Smooth muscle cell of the umbilical artery (primary cell): ENCODE data around the gene ATOSB. TPM values are rescaled to one million over a fixed set of nuclear protein-coding genes. Genes with fewer than 3 reads are reported as not detected.

ENCODE experiments used
- total RNA-seq: library from RNA; depleted of rRNA; stranded (reverse); fragments of >200 nt; gene quantifications from 2 replicates; pipeline ENCODE4 v1.2.3, GENCODE V29; 2014

ATOSB gene, protein sequence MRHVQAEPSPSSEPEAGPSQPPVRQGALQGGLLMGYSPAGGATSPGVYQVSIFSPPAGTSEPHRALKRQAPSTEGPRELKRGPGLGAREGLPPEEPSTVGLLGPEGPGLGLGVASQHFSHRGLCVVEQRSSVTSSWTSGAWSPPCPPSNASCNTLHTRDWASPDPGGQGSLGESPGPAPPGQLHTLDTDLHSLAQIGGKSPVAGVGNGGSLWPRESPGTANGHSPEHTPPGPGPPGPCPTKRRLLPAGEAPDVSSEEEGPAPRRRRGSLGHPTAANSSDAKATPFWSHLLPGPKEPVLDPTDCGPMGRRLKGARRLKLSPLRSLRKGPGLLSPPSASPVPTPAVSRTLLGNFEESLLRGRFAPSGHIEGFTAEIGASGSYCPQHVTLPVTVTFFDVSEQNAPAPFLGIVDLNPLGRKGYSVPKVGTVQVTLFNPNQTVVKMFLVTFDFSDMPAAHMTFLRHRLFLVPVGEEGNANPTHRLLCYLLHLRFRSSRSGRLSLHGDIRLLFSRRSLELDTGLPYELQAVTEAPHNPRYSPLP
- total RNA-seq, result 37.7 and 55.5 TPM in 2 replicates

DNA sequence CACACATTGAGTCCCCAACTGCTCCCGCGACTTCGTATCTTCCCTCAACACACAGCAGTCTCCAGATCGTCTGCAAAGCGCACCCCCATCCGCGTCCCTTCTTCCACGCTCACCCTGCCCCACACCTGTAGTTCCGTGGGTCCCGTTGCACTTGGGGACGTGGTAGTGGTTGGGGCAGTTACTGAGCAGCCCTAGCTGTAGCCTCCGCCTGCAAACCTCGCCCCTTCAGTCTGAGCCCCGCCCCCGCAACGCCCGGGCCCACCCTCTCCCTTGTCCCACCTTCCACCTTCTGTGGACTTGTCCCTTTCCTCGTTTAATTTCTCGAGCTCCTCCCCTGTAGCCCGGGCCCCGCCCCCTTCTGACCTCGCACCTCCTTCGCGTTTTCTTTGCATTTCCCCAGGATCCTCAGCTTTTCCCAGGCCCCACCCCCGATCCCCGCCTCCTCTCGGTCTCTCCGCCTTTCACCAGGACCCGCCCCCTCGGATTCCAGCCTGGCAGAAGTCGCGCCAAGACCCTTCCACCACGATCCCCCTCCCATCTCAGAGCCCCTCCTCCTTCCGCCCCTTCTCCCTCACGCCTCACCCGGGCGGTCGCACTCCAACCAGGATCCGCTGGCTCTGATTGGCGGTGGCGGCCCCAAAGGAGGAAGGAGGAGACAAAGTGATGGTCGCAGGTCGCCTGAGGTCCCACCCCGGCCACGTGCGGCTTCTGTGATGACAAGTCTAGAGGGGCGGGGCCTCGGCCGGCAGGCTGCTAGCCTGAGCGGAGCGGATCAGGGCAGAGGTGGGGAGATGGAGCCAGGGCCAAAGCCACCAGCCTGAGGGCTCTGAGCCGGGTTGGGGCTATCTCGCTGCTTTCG, at the start of gene ATOSB:
Gene ATOSB, minus strand, starts transcription at position 183 of the 859 bp plus-strand sequence. CDS start 7,588 bp downstream, outside the sequence.

DNA sequence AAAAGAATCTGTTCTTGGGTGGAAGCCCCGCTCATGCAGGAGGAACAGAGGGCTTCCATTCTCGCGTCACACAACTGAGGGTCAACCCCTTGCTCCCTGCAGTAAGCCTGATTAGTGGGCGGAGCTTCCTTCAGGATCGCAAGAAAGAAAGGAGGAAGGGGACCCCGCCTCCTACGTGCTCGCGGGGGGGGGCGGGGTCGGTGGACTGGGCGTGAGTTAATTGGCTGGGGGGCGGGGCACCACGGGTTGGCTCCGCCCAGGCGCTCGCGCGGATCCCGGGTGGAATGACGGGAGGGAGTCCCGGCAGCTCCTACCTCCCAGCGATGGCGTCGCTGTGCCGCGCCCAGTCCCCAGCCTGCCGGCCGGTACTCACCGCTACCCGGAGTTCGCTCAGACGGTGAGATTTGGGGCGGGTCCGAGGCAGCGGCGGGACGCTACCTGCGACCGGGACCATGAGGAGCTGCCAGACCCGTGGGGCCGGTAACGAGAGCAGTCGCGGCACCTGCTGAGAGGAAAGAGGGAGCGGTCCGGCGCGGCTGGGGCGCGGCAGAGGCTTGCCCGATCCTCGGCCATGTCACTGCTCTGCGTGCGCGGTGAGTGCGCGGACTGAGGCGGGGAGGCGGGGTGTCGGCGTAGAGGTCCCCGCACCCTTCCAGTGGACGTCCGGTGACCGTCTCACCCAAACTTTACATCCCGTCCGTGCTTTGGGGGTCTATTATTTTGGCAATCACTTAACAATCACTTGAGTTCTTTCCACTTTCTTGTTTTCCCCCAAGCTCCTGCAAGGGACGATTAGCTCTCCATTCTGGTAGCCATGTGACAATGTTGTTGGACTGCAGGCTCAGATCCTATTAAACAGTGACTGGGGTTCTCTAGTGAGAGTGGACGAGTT, 46.3 kb upstream of the ATOSB start, which contains the start of gene UNC13B:
Gene UNC13B, plus strand, starts transcription at position 297 of the 892 bp plus-strand sequence. Its CDS starts 275 bp downstream, at position 572.

DNA sequence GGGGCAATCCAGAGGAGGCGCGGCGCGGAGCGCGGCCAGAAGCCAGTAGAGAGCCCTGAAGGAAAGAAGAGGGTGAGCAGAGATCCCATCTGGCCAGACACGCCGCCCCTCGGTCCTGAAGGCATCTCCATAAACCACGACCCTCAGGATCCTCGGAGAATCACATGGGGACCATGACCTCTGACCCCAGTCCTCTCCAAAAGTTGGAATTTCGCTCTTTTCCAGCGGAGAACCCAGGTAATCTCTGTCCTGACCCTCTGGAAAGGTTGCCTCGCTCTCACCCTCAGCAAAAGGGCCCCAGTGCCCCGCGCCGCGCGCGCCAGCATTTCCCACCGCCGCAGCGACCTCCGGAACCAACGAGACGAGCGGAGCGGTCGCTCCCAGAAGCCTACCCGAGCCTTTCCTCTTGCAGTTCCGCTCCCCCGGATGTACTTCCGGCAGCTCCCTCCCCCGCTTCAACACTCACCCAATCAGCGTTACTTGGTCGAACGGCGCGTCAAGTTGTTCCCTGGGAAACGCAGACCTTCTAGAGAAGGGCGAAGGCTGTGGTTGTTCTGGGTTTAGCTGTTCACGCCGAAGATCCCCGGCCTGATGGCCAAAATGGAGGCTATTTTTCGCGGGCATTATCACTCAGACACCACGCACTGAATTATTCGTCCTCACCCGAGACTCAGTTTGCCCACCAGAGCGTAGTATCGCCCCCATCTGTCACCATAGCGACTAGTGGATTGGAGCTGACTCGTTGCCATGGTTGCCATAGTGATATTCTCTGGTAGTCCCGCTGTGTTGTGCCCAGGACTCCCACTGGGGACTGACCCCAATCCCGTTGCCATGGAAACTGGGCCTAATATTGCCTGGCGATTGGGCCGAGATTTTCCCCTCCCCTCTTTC, 12.6 kb downstream of the ATOSB start, which contains the start of gene STOML2:
Gene STOML2, minus strand, starts transcription at position 363 of the 891 bp plus-strand sequence. Its CDS starts 37 bp downstream, at position 326.

DNA sequence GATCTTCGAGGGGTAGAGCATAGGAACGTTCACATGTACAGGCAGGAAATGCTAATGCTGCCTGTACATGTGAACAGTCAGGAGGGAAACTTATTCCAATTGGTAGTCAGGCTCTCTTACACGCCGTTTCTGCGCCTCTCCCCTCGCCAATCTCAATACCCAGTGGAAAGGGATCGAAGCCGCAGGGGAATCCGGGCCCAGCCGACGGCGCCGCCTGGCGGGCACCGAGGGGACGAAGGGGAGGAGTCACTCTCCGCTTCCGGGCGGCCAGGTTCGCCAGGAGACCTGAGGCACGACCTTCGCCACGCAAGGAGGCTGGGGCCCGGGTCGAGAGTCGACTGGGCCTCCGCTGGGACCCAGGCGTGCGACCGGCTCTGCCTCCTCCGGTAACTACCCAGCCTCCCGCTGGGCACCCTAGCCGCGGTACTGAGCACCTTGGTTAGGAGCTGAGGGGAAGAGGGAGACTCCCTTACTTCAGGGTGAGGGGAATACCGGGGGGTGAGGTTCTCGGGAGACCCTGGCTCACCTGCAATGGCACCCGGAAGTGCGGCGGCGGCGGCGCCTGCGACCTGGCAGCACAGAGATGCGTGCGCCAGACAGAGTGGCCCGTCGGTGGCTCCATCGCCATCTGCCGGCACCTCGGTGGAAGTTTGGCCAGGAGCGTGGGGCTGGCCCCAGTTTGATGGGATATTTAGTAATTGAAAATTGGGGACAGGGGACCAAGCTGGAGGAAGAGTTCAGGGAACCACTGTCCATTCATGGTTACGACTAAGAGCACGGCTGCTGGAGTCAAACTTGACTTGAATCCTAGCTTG, 19.4 kb downstream of the ATOSB start, which contains the start of gene PIGO:
Gene PIGO, minus strand, starts transcription at position 557 of the 815 bp plus-strand sequence. CDS start 1,026 bp downstream, outside the sequence.

DNA sequence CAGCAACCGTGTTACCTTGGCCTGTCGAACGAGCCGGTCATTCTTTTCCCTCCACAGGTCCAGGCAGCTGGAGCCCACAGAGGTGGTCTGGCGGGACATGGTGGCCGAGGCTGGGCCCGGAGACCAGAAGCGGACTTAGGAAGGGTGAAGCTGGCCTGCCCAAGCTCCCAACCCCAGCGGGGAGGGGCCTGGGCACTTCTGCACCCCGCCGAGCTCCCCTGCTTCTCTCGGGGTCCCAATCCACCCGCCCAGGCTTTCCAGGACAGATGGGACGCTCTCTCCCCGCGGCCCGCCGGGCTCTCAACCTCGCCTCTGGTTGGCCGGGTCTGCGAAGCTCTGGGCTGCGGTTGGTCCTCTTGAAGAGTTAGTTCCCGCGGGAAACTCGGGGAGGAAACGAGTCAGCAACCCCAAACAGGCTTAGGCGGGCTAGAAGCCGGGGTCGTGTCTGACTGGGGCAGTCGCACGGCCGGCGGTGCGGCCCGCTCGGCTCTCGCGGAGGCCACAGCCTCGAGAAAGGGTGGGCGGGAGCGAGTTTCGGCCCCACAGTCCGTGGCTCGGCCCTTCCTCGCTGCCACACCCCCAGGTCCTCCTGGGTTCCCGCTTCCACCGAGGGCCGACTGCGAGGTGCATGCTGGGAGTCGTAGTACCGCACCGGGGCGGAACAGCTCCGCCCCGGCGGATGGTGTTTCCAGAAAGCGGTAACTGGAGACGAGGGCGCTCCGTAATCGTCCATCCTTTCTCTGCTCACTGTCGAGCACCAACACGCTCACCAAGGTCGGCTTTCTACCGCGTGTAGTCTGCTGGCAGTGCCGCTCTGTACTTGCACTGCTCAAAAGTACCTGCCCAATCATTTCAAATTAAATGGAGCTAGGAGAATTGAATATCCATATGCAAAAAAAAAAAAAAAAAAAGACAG, 36.0 kb downstream of the ATOSB start, which contains the start of gene FANCG:
Gene FANCG, minus strand, starts transcription at position 517 of the 916 bp plus-strand sequence. Its CDS starts 418 bp downstream, at position 99.

DNA sequence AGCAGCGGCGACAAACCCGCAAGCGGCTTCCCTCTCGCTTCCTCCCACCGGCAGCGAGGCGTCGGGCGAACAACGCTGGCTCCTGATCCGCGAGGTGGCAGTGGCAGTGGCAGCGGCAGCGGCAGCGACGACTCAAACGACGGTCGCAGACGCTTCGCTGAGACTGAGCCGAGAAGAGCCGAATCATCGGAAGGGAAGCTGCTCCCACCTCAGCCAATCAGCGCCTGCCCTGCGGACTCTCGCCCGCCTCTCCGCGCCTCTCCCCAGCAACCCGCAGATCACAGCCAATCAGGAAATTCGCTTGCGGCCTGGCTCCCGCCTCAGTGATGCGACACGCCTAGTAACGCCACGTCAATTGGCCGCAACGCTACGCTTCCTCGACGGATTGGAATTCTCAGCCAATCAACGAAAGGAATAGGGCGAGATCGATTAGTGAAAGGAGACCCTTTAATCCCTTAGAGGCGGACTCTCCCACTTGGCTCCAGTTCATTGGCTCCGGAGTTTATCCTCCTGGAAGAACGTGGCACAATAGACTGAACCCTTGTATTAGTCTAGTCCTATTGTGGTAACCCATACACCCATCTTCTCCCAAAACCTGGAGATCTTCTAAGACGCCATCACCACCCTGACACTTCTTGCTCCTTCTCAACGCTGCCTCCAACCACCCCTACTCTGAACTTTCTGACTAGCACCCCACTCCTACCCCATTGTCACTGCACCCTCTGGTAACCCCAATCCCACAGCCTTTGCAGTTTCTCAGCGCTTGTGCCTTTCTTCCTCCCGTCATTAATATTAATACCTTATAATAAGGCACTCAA, 43.0 kb downstream of the ATOSB start, which contains the start of gene VCP:
Gene VCP, minus strand, starts transcription at position 165 of the 818 bp plus-strand sequence. CDS start 272 bp downstream, outside the sequence.

Other genes with a start within 250 kb of the ATOSB start
- gene PHF24, start 157.6 kb downstream of the ATOSB start, total RNA-seq, result 0.05 and 0.30 TPM in 2 replicates
- 13.4 and 15.4 TPM in 2 replicates for gene DNAJB5, start 126.1 kb downstream of the ATOSB start, total RNA-seq
- gene VCP, start 43.2 kb downstream of the ATOSB start, total RNA-seq, result 492 and 516 TPM in 2 replicates
- gene FANCG, start 35.9 kb downstream of the ATOSB start, total RNA-seq, result 6.8 and 13.4 TPM in 2 replicates
- 14.0 and 20.2 TPM in 2 replicates for gene PIGO, start 19.3 kb downstream of the ATOSB start, total RNA-seq
- 109 and 124 TPM in 2 replicates for gene STOML2, start 12.7 kb downstream of the ATOSB start, total RNA-seq
- gene UNC13B, start 46.1 kb upstream of the ATOSB start, total RNA-seq, result 43.7 and 64.1 TPM in 2 replicates